Measurements from ENCODE around the gene LRRC74A.

DNA sequence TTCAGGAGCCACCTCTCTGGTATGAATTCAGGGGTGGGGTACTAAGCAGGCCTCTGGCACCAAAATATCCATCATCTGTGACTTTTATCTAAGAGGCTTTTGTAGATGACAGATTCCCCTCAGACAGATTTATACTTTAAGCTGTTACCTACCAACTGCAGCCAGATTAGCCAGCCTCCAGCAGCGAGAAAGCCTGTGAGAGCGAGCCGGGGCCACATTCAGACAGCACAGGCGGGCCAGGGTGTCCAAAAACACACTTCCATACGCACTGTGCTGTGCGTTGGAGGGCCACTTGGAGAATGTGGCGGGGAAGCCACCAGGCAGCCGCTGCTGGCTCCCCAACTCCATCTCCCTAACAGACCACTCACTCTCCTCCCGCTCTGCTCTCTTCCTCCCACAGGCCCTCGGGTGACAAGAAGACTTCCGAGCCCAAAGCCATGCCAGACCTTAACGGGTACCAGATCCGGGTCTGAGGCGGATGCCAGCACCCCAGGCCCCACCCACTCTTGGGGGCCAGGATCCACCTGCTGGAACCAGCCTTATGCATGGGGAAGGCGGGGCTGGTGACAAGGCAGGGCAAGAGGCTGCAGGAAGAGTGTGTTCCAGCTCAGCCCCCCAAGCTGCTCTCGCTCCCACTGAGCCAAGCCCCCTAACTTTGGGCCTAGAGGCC lies 47.5 kb upstream of the LRRC74A start:
- TF ChIP-seq POLR2AphosphoS5 (IDR thresholded peaks at IDR 0.05; ENCODE audit: low read depth, low read length) (no peak), SIN3A (IDR thresholded peaks at IDR 0.05; ENCODE audit: borderline replicate concordance, insufficient read depth, low read length) (no peak), FOXP2 (optimal IDR thresholded peaks at IDR 0.05; ENCODE audit: borderline replicate concordance, extremely low read depth, extremely low read length, insufficient read depth) (no peak), TAF1 (IDR thresholded peaks at IDR 0.05; ENCODE audit: borderline replicate concordance, insufficient read depth, low read length) (no peak)
- TF ChIP-seq, protein P1, sequence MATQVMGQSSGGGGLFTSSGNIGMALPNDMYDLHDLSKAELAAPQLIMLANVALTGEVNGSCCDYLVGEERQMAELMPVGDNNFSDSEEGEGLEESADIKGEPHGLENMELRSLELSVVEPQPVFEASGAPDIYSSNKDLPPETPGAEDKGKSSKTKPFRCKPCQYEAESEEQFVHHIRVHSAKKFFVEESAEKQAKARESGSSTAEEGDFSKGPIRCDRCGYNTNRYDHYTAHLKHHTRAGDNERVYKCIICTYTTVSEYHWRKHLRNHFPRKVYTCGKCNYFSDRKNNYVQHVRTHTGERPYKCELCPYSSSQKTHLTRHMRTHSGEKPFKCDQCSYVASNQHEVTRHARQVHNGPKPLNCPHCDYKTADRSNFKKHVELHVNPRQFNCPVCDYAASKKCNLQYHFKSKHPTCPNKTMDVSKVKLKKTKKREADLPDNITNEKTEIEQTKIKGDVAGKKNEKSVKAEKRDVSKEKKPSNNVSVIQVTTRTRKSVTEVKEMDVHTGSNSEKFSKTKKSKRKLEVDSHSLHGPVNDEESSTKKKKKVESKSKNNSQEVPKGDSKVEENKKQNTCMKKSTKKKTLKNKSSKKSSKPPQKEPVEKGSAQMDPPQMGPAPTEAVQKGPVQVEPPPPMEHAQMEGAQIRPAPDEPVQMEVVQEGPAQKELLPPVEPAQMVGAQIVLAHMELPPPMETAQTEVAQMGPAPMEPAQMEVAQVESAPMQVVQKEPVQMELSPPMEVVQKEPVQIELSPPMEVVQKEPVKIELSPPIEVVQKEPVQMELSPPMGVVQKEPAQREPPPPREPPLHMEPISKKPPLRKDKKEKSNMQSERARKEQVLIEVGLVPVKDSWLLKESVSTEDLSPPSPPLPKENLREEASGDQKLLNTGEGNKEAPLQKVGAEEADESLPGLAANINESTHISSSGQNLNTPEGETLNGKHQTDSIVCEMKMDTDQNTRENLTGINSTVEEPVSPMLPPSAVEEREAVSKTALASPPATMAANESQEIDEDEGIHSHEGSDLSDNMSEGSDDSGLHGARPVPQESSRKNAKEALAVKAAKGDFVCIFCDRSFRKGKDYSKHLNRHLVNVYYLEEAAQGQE (IDR thresholded peaks at IDR 0.05; ENCODE audit: insufficient read depth in 1 of 2, low read depth in 2 of 2, low read length in 2 of 2), result no peak
